ENCODE data around the gene FAM98A.

FAM98A gene

GRCh38 chr2:33597026-33597425 lies 2.1 kb downstream of the FAM98A start:
- no peak for DNase-seq (ENCODE audit: low read depth)

DNA sequence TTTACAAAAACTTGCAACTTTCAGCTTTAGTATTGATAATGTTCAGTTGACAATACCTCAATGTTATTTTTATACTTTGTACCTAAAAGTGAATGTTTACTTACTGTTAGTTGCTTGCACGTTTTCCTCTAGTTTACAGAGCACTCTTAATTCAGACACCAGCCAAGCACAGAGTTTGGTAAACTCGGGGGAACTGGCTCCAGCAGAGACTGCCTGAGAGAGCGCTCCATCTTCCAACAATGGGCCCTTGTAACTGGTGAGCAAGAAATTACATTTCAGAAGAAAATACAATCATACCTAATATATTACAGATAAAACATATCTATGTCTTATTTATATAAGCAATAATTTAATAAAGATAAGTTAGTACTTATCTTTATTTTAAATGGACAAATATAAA lies 3.7 kb downstream of the FAM98A start:
- no peak for DNase-seq (ENCODE audit: low read depth)

- no peak for DNase-seq (ENCODE audit: low read depth)
These were observed 9.7 kb downstream of the FAM98A start for GRCh38 chr2:33589444-33589843.

GRCh38 chr2:33588232-33588631 lies 10.9 kb downstream of the FAM98A start:
- no peak for DNase-seq (ENCODE audit: low read depth)

DNA sequence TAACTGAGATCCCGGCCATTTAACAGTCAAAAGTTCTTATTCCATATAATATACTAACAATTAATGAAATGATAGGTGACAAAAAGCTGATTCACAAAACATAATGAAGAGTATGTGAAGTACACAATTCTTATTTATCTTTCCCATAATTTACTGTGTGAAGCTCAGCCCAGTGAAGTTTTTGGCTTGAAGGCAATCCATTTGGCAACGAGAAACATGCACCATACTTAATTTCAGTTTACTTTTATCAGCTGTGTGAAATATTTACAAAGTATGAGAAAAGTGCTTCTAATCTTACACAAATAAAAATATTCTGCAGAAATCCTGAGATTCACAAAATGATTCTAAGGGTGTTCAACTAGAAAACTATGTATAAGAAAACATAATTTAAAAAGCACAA lies 12.3 kb downstream of the FAM98A start:
- DNase-seq (ENCODE audit: low read depth) = no peak

GRCh38 chr2:33583194-33583938 lies 15.7 kb downstream of the FAM98A start:
- DNase-seq (ENCODE audit: low read depth) = no peak

DNA sequence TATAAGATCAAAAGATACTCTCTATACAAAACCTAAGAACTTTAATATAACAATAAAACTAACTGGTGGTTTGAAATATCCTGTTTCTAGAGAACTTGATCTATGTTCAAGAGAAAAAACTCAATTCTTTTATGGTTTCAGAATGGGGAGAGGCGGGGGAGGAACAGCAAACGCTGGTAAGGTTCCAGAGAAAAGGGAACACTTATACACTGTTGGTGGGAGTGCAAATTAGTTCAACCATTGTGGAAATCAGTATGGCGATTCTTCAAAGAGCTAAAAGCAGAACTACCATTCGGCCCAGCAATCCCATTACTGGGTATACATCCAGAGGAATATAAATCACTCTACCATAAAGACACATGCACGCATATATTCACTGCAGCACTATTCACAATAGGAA lies 17.2 kb downstream of the FAM98A start:
- DNase-seq (ENCODE audit: low read depth) = no peak

GRCh38 chr2:33579227-33579626 lies 19.9 kb downstream of the FAM98A start:
- DNase-seq (ENCODE audit: low read depth) = no peak

DNA sequence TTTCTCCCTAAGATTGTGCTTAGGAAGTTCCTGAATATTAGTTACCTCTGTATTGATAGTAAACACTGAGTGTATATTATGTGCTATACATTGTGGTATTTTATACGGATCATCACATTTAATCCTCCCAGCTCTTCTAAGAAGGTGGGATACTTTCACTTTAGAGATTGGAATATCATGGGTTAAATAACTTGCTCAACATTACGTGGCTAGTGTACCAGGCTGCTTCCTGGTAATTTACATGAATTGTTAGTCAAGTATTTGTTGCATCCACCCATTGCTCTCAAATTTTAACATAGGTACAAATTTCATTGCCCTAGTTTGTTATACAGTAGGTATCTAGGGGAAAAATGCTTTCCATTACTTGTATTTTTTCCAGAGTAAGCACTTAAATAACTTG lies 21.4 kb downstream of the FAM98A start:
- no peak for DNase-seq (ENCODE audit: low read depth)

DNA sequence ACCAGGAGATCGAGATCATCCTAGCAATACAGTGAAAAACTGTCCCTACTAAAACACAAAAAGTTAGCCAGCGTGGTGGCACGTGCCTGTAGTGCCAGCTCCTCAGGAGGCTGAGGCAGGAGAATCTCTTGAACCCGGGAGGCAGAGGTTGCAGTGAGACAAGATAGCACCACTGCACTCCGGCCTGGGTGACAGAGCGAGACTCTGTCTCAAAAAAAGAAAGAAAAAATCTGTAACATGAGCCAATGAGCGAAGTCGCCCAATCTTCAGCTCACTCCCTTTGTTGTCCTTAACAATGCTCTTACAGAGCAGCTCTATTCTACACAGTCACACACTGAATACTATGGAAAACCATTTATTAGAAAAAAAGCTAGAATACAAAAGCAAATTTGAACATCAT lies 22.0 kb downstream of the FAM98A start:
- no peak for DNase-seq (ENCODE audit: low read depth)

DNA sequence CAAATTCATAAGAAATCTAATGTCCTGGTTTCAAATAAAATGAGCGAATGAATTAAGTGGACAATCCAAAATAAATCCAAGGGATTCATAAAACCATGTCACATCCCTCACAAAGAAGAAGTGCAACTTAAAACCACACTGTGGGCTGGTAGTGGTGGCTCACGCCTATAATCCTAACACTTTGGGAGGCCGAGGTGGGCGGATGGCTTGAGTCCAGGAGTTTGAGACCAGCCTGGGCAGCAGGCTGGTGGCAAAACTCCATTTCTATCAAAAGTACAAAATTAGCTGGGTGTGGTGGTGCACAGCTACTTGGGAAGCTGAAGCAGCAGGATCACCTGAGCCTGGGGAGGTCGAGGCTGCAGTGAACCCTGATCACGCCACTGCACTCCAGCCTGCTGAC lies 25.4 kb downstream of the FAM98A start:
- no peak for DNase-seq (ENCODE audit: low read depth)

GRCh38 chr2:33570681-33571080 lies 28.4 kb downstream of the FAM98A start:
- DNase-seq (ENCODE audit: low read depth) = no peak

DNA sequence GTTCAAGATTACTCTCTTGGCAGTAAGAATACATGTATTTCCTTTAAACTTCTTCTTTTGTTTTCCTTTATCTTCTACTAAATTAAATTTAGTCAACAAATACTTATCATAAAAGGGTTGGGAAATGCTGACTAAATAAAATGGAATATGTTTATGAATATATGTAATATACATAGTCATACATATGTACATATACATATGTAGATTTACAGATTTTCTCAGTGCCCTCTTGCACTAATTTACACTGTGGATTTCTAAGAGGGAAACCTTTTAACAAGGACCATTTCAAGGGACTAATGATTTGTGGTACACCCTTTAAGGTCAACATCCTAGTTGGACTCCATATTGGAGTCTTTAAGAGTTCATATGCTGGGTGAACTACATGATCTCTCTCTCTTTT lies 37.2 kb downstream of the FAM98A start:
- no peak for DNase-seq (ENCODE audit: low read depth)

GRCh38 chr2:33560017-33560416 lies 39.1 kb downstream of the FAM98A start:
- DNase-seq (ENCODE audit: low read depth) = no peak

DNA sequence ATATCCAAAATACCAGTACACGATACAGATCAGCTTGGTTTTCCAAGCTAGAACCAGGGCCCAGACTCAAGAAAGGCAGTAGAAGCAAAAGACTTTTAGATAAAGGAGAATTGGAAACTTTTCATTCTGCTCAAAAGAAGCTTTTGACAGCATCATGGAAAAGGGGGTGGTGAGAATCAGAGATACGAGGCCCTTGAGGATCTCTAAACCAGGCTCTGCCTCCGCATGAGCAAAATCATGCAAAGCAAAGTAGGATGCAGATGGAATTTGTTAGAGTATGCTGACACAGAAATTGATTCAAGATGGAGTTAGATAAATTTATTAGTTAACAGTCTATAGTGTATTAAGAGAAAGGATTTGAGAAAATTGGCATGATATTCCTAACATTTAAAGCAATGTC lies 39.8 kb downstream of the FAM98A start:
- DNase-seq (ENCODE audit: low read depth) = no peak

DNA sequence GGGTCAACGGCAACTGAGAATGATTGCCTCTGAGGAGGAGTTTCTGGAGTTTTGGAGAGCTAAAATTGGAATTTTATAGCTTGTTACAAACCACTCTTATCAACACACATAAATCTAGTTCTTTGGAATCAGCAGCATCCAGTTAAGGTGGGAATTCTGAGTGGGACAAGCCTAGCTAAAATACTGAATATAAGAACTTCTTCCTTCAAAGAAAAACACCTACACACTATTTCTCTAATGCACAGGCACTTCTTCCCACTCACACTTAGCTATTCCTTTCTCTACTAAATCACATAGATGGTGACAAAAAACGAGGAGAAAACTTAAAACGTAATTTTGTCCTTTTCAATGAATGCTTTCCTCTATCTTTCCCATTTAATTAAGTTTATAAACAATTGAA lies 43.4 kb downstream of the FAM98A start:
- DNase-seq (ENCODE audit: low read depth) = no peak

DNA sequence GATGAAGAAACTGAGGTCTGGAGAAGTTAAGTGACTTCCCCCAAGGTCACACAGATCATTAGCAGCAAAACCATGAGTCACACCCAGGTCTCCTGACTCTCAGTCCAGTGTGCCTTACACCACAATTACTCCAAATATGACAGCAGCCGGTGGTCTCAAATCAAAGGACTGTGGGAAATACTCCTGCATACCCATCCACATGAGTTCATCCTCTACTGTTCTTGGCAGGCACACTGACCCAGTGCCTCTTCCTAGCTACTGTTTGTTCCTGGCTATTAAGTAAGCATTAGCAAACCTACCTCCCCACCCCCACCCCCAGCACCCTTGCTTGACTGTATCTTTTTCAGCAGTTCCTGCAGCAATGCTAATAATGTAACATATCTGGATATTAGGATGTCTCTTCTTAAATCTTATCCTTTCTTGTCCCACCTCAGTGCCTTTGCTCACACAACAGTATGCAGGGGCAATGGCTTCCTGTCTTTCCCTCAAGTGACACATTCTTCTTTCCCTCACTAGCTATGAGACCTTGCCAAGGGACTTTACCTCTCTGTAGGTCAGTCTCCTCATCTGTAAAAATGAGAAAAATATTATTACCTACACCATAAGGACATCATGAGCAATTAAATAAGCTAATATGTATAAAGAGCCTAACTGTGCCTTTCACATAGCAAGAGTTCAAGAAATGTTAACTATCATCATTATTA lies 46.2 kb downstream of the FAM98A start:
- DNase-seq (ENCODE audit: low read depth) = no peak

DNA sequence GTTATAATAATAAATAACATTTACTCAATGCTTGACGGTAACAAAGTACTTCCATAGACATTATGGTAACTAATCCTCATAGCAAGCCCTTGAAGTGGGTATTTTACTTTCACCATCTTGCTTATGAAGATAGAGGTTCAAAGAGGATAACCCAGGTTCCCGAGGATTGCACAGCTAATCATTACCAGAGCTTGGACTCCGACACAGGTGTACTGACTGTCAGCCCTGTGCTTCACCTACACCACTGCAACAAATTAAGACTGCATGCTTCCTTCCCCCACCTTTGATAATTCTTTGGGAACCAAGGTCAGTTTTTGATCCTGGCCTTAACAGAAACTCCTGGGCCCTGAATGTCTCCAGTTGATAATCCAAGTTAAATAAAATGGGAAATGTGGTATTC lies 48.9 kb downstream of the FAM98A start:
- no peak for DNase-seq (ENCODE audit: low read depth)

GRCh38 chr2:33541243-33541642 lies 57.9 kb downstream of the FAM98A start:
- DNase-seq (ENCODE audit: low read depth) = no peak

GRCh38 chr2:33535421-33535820 lies 63.7 kb downstream of the FAM98A start:
- DNase-seq (ENCODE audit: low read depth) = no peak

Measured in T follicular helper cell (primary cell).